Upper lobe of right lung (tissue), 1 donor: ENCODE results near the gene TMEM248. TPM values are rescaled to one million over a fixed set of nuclear protein-coding genes. Genes with fewer than 3 reads are reported as not detected.
"Not testable (repeated sequence)": the region's sequence is repeated elsewhere in the genome, so short reads cannot be mapped to it uniquely, and the experiment has no call there.

Source experiments
- ATAC-seq: fragments of 200-7000 bp; cut with Tn5 transposase; one replicate; pipeline ENCODE4 v1.9.1; 2020; ENCODE audit warnings: mild to moderate bottlenecking, moderate library complexity
- DNase-seq: peaks from one replicate; pipeline ENCODE4 v3.0.0-alpha.2; 2020
- H3K27ac ChIP-seq: fragments of 200-600 bp; one replicate; pipeline ENCODE4 v1.8.0; 2022
- H3K27me3 ChIP-seq: fragments of 200-600 bp; one replicate; pipeline ENCODE4 v1.8.0; 2022; ENCODE audit warnings: mild to moderate bottlenecking
- H3K36me3 ChIP-seq: fragments of 200-600 bp; one replicate; pipeline ENCODE4 v1.8.0; 2022
- H3K4me1 ChIP-seq: fragments of 200-600 bp; one replicate; pipeline ENCODE4 v1.8.0; 2022
- H3K4me3 ChIP-seq: fragments of 200-600 bp; one replicate; pipeline ENCODE4 v1.8.0; 2022; ENCODE audit warnings: mild to moderate bottlenecking
- H3K9me3 ChIP-seq: fragments of 200-600 bp; one replicate; pipeline ENCODE4 v1.8.0; 2022
- intact Hi-C: fragments of 100-400 bp; cut with DNase I; formaldehyde crosslinking; loops from one replicate; pipeline ENCODE4 v1.11.0; 2022
- long read RNA-seq: library from polyadenylated mRNA; unstranded; transcript quantifications from one replicate; pipeline ENCODE4 v2.0.0, GENCODE V29; 2021
- total RNA-seq: library from RNA; stranded (reverse); fragmentation: NEBNext Ultra II Directional; extraction: Animal tissue kit (Norgen Biotek cat#: 25700); gene quantifications from one replicate; pipeline ENCODE4 v1.2.1, GENCODE V29; 2021
- TF ChIP-seq, protein P1 (sequence below): fragments of 200-600 bp; IDR thresholded peaks from one replicate; pipeline ENCODE4 v1.8.0; 2022; ENCODE audit warnings: antibody characterized with exemption
- donor health status: DM: no; HTN: yes; CAD: no; lungs with severe emphysema.

TMEM248 gene, protein sequence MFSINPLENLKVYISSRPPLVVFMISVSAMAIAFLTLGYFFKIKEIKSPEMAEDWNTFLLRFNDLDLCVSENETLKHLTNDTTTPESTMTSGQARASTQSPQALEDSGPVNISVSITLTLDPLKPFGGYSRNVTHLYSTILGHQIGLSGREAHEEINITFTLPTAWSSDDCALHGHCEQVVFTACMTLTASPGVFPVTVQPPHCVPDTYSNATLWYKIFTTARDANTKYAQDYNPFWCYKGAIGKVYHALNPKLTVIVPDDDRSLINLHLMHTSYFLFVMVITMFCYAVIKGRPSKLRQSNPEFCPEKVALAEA
- total RNA-seq: 114 TPM
- long read RNA-seq, full-length matches to known transcripts: 129 of 192 reads
- long read RNA-seq, partial matches to known transcripts: 41 of 192 reads
- long read RNA-seq, other reads (novel, unspliced or antisense): 22 of 192 reads

DNA sequence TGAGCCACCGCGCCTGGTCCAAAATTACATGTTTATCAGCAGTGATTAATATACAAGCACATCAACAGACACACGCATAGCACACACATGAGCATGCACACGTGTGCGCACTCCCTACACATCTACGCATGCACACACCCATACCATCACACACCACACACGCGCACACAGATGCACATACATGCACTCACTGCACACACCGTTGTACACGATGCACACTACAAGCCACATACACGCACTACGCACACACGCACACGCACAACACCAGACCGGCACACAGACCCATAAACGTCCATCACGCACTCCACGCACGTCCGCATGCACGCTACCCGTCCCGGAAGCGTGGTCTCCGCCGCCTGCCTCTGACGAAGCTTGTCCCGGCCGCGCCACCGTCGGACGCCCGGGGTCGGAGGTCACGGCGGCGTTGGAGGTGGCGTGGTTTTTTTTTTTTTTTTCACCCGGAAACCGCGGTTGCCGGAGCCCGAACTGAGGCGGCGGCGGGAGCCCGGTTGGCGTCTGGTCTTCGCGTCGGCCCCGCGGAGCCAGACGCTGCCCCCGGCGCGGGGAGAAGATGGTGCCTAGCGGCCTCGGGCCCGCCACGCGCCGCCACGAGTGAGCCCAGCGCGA, at the start of gene TMEM248:
Gene TMEM248 (plus strand): TSS at position 457 of the 627 bp plus-strand sequence. CDS start 20,641 bp downstream, outside the sequence.
- H3K27me3 ChIP-seq: no peaks in the 10 kb centered on the region
- ATAC-seq: peak; percentile 99
- peak within 1 kb of the TSS; percentile 96 for H3K4me3 ChIP-seq
- H3K36me3 ChIP-seq: no peaks in the 10 kb centered on the region
- peak; percentile 96 for DNase-seq
- H3K27ac ChIP-seq: peak within 1 kb of the TSS; percentile 88
- no peaks in the 10 kb centered on the region for H3K9me3 ChIP-seq
- TF ChIP-seq, protein P1, sequence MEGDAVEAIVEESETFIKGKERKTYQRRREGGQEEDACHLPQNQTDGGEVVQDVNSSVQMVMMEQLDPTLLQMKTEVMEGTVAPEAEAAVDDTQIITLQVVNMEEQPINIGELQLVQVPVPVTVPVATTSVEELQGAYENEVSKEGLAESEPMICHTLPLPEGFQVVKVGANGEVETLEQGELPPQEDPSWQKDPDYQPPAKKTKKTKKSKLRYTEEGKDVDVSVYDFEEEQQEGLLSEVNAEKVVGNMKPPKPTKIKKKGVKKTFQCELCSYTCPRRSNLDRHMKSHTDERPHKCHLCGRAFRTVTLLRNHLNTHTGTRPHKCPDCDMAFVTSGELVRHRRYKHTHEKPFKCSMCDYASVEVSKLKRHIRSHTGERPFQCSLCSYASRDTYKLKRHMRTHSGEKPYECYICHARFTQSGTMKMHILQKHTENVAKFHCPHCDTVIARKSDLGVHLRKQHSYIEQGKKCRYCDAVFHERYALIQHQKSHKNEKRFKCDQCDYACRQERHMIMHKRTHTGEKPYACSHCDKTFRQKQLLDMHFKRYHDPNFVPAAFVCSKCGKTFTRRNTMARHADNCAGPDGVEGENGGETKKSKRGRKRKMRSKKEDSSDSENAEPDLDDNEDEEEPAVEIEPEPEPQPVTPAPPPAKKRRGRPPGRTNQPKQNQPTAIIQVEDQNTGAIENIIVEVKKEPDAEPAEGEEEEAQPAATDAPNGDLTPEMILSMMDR: no peak
- intact Hi-C loops: no loop called here
- H3K4me1 ChIP-seq: peaks cover 32% of the 10 kb centered on the region

DNA sequence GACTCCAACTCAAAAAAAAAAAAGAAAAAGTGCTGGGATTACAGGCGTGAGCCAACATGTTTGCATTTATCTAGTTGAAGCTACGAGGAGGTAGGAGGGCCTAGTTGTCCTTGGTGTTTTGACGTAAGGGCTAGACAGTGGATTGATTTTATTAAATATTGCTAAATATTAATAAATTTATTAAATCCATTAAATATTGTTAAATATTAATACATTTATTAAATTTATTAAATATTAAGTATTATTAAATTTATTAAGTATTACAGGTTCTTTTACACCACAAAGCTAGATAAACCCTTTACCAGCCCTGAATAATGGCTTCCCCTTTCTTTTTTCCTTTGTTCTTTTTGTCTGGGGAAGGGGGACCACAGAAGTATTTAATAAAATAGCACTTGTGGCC, 47.5 kb upstream of the TMEM248 start:
- ATAC-seq (no peak), DNase-seq (no peak)
- intact Hi-C loops: no loop called here
- H3K27ac ChIP-seq: no peak overlapping the region
- H3K36me3 ChIP-seq: no peaks in the 10 kb centered on the region
- H3K4me3 ChIP-seq: no peak overlapping the region
- no peaks in the 10 kb centered on the region for H3K27me3 ChIP-seq
- no peaks in the 10 kb centered on the region for H3K4me1 ChIP-seq
- no peaks in the 10 kb centered on the region for H3K9me3 ChIP-seq
- TF ChIP-seq, protein P1: no peak

DNA sequence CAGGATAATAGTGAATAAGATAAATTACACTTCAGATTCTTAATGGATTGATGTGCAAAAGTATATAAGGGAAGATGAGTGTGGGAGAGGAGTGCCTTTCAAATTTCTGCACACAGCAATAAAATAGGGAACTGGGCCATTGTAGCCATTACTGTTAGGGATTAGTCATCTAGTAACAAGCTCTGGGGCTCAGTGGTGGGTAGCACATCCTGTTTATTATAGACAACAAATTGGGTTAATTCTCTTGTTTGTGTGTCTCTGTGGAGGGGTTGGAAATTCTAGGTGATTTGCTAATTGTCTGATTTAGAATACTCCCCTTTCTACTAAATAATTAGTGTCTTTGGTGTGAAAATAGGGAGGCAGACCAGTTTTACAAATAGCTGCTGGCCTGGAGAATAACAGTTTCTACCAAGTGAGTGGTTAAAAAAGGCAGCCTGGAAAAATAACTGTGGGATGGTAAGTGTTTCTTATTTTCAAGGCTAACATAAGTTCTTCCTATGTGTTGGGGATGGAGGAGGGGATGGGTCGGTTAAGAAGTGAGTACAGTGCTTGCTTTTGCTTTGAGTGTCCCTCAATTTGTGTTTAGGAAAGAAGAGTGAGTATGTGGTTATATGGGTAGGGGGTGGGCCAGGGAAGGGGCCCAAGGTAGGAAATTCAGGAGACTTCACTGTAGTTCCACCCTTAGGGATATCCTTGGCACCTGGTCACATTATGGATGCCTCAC, 43.3 kb upstream of the TMEM248 start:
- no peaks in the 10 kb centered on the region for H3K27me3 ChIP-seq
- H3K4me1 ChIP-seq: no peaks in the 10 kb centered on the region
- DNase-seq (no peak), ATAC-seq (peak; percentile 54)
- no peaks in the 10 kb centered on the region for H3K9me3 ChIP-seq
- no peak overlapping the region for H3K27ac ChIP-seq
- TF ChIP-seq, protein P1: no peak
- H3K4me3 ChIP-seq: no peak overlapping the region
- no peaks in the 10 kb centered on the region for H3K36me3 ChIP-seq
- intact Hi-C loops: no loop called here

DNA sequence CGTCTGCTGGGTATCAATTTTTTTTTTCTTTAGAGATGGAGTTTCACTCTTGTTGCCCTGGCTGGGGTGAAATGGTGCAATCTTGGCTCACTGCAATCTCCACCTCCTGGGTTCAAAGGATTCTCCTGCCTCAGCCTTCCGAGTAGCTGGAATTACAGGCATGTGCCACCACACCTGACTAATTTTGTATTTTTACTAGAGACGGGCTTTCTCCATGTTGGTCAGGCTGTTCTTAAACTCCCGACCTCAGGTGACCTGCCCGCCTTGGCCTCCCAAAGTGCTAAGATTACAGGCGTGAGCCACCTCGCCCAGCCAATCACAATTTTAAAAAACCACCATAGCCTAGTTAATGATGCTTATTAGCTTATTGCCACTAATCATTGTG, 42.7 kb upstream of the TMEM248 start:
- H3K4me1 ChIP-seq, DNase-seq, H3K27ac ChIP-seq, H3K36me3 ChIP-seq, H3K9me3 ChIP-seq, intact Hi-C loops, H3K4me3 ChIP-seq, H3K27me3 ChIP-seq, ATAC-seq: not testable (repeated sequence)

DNA sequence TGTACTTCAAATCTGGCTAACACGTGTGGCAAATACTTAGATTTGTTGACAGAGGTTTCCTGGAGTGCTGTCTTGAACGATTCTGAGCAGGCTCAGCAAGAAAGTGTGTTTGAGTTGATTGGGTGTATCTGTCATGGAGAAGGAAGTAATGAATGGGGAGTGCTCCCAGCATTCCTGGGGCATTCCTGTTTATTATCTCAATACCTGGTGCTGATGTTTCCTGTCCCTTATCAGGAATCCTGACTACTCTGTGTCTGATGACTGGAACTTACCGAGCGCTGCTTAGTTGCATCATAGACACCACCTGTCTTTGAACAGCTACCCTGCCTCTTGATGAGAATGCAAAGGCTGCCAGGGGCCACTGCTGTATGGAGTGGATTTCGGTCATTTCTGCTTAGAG, 41.0 kb upstream of the TMEM248 start:
- intact Hi-C loops: no loop called here
- Histone ChIP-seq H3K36me3 (no peaks in the 10 kb centered on the region), H3K27ac (no peak overlapping the region), H3K9me3 (no peaks in the 10 kb centered on the region), H3K27me3 (no peaks in the 10 kb centered on the region), H3K4me1 (no peaks in the 10 kb centered on the region), H3K4me3 (no peak overlapping the region)
- DNase-seq (no peak), ATAC-seq (peak; percentile 72)
- TF ChIP-seq, protein P1: no peak

DNA sequence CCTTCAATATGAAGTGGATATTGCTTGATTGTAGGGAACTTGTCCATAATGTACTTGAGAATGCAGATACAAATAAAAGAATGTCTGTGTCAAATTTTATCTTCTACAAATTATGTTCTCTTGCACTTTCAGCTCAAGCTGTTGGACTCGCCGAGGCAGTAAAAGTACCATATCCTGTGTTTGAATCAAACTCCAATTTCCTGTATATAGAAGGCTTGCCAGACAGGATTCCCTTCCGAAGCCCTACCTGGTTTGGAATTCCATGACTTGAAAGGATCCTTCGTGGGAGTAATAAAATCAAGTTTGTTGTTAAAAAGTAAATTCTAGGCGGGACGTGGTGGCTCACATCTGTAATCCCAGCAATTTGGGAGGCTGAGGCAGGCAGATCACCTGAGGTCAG, 40.4 kb upstream of the TMEM248 start:
- ATAC-seq, intact Hi-C loops, H3K27me3 ChIP-seq, H3K9me3 ChIP-seq, H3K4me1 ChIP-seq, H3K4me3 ChIP-seq, H3K36me3 ChIP-seq, DNase-seq, H3K27ac ChIP-seq: not testable (repeated sequence)
